Measurements from ENCODE around the gene WIPF2.

- TF ChIP-seq CTCF (IDR thresholded peaks at IDR 0.05) (peak; percentile 24 to 46 (median 28)), POLR2A (IDR thresholded peaks at IDR 0.05) (no peak)
Measured at GRCh38 chr17:40317345-40317873, 98.3 kb downstream of the WIPF2 start.

Measured in adrenal gland (tissue), 5 donors.